Measurements from ENCODE around the gene PDIA5. TPM values are rescaled to one million over a fixed set of nuclear protein-coding genes. Genes with fewer than 3 reads are reported as not detected.
"Not testable (repeated sequence)": the region's sequence is repeated elsewhere in the genome, so short reads cannot be mapped to it uniquely, and the experiment has no call there.

PDIA5 gene
- total RNA-seq, 1 experiment from 2014 or later: 16.1 TPM

DNA sequence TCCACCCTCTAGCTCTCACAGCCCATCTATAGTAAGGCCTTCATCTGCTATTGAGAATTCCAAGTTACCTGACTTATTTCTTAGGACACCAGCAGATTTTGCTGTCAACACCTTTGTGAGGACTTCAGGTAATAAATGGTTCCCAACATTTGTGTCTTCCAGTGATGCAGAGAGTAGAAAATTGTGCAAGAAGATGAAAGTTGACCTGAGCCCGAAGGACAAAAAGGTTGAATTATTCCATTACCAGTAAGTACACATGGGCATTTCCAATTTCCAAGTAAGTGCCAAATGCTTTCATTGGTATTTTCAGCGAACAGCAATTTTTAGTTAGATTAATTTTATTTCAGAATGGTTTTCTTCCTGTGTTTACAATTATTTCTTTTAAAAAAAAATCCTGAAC, 35.4 kb downstream of the PDIA5 start:
- H3K9me3 ChIP-seq (replicated peaks): no peaks in the 10 kb centered on the region
- H3K4me3 ChIP-seq: no peak overlapping the region
- no peaks in the 10 kb centered on the region for H3K27me3 ChIP-seq
- H3K27ac ChIP-seq: no peak overlapping the region
- peaks cover 55% of the 10 kb centered on the region for H3K4me1 ChIP-seq
- DNase-seq: no peak
- H3K36me3 ChIP-seq: peaks cover 12% of the 10 kb centered on the region; the same call in 1 of the 2 replicates

DNA sequence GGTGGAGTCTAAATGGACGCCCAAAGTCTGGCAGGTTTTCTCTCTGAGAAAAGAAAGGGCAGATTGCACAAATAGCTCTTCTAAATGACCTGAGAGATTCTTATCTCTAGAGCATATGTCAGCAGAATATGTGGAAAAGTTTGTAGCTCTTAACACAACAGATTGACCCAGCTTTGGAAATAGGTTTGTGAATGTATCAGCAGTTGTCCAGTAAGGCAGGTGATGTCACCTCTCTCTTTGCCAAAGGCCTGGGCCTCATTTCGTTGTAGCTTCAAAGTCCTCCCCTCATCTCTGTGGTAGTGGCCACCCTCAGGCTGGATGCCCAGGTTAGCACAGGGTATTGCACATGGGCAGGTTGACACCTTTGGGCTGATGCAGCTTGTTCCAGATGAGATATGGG, 36.0 kb downstream of the PDIA5 start:
- DNase-seq: no peak
- H3K4me1 ChIP-seq: peaks cover 55% of the 10 kb centered on the region
- no peaks in the 10 kb centered on the region for H3K9me3 ChIP-seq (replicated peaks)
- peaks cover 18% of the 10 kb centered on the region; the same call in 1 of the 2 replicates for H3K36me3 ChIP-seq
- no peaks in the 10 kb centered on the region for H3K27me3 ChIP-seq
- no peak overlapping the region for H3K4me3 ChIP-seq
- H3K27ac ChIP-seq: peak overlapping the region; percentile 29; the same call in 1 of the 2 replicates

DNA sequence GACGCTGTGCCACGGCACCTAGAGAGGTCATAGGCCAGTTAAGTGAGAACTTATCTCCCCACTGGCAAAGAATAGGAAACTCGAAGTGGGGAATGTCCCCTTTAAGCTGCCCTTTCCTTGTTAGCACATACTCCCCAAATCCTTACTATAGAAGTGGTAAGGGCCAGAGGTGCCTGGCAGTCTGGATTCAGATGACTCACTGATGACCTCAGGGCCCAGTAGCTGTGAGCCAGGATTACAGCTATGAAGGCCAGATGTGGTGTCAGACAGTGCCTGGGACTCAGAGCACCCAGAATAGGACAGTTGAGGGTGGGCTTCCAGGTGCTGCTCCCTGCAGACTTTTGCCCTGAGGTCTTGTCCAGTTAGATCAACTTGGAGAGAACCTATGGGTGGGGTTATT, 37.7 kb downstream of the PDIA5 start:
- peak; percentile 59 to 60 for DNase-seq
- Histone ChIP-seq H3K4me1 (peaks cover 38% of the 10 kb centered on the region), H3K27me3 (no peaks in the 10 kb centered on the region), H3K36me3 (peaks cover 22% of the 10 kb centered on the region; the same call in 1 of the 2 replicates), H3K9me3 (replicated peaks) (no peaks in the 10 kb centered on the region), H3K4me3 (no peak overlapping the region), H3K27ac (peak overlapping the region; percentile 29; the same call in 1 of the 2 replicates)

- Histone ChIP-seq H3K36me3 (peaks cover 24% of the 10 kb centered on the region; the same call in 1 of the 2 replicates), H3K4me3 (no peak overlapping the region), H3K4me1 (peaks cover 32% of the 10 kb centered on the region), H3K27me3 (no peaks in the 10 kb centered on the region), H3K27ac (no peak overlapping the region), H3K9me3 (replicated peaks) (no peaks in the 10 kb centered on the region)
- DNase-seq: no peak
These were observed 38.7 kb downstream of the PDIA5 start for GRCh38 chr3:123105201-123106189.

DNA sequence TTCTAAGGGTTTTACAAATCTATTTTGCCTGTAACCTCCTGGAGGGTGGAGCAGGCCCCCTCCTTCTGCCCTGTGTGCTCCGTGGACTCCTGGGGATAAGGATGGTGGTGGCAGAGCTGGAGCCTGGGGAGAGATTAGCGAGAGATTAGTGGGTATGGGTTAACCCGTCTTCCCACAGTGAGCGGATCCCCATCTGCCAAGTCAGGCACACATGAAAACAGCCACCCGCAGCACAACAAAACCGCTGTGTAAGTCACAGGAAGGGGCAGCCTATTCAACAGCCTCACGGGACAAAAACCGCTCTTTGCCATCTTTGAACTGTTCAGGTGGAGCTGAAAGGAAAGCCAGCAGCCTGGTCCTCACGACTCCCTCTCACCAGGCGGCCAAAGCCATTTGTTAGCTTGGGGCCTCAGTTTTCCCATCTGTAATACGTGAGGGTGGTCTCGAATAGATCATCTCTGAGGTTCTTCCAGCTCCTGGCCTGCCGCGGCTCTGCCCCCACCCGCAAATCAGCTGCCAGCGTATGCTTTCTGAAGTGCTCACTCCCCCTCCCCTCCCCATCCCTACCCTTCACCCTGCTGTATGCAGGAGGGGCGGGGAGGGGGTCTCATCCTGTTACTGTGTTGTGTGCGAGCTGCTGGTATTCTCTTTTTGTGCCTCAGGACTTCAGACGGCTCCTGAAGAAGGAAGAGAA, 43.6 kb downstream of the PDIA5 start:
- H3K27me3 ChIP-seq: no peaks in the 10 kb centered on the region

DNA sequence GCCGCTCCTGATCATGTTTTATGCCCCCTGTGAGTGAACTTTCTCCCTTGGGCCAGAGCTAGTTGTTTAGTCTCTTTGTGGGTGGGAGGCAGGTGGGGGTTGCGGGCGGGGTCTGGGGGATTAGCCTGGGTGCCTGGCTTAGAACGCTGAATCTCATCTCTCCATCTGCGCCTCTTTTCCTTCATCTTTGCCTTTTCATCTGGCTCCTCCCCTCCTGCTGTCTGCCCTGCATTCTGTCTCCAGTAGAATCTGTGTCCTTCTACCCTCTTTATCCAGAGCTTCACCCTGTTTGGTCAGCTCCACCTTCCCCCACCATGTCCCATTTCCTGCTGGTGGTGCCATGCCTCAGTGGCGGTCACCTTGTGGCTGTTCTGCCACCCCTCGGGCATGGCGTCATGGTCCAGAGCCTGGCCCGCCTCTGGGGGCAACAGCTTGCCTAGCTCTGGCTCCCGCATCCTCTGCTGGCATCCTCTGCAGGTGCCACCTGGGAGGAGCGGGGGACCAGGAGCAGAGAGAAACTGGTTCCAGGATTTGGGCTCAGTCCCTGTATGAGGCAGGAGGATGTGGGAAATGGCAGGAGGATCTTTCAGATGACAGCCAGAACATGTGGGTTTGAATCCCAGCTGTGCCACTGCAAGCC, 44.3 kb downstream of the PDIA5 start:
- Histone ChIP-seq H3K36me3 (peaks cover 20% of the 10 kb centered on the region), H3K9me3 (replicated peaks) (no peaks in the 10 kb centered on the region), H3K4me3 (no peak overlapping the region), H3K27ac (no peak overlapping the region), H3K4me1 (peaks cover 6% of the 10 kb centered on the region; the same call in 1 of the 2 replicates), H3K27me3 (no peaks in the 10 kb centered on the region)
- no peak for DNase-seq

More for the DNA sequence above, 43.6 kb downstream of the PDIA5 start:
- H3K9me3 ChIP-seq (replicated peaks): no peaks in the 10 kb centered on the region
- H3K27ac ChIP-seq: no peak overlapping the region
- H3K36me3 ChIP-seq: peaks cover 19% of the 10 kb centered on the region
- DNase-seq: no peak
- peaks cover 6% of the 10 kb centered on the region; the same call in 1 of the 2 replicates for H3K4me1 ChIP-seq
- no peak overlapping the region for H3K4me3 ChIP-seq

DNA sequence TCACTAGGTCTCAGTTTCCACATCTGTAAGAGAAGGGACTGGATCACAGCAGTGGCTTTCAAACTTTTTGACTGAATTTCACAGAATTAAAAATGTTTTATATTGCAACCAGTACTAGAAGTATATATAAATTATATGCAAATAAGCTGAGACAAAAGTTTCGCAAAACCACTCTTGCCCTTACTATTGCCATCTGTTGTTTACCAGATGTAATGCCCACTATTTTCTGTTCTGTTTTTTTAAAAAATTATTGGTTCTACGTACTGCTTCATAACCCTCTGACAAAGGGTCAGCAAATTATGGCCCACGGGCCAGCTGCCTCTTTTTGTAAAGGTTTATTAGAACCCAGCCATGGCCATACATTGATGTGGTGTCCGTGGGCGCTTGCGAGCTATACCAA, 44.8 kb downstream of the PDIA5 start:
- Histone ChIP-seq H3K4me3 (no peak overlapping the region), H3K36me3 (peaks cover 20% of the 10 kb centered on the region), H3K4me1 (peaks cover 6% of the 10 kb centered on the region; the same call in 1 of the 2 replicates), H3K9me3 (replicated peaks) (no peaks in the 10 kb centered on the region), H3K27ac (no peak overlapping the region), H3K27me3 (no peaks in the 10 kb centered on the region)
- DNase-seq: no peak

GRCh38 chr3:123112232-123112631, 45.4 kb downstream of the PDIA5 start:
- no peak overlapping the region for H3K27ac ChIP-seq
- H3K9me3 ChIP-seq (replicated peaks): no peaks in the 10 kb centered on the region
- no peaks in the 10 kb centered on the region for H3K27me3 ChIP-seq
- H3K4me3 ChIP-seq: no peak overlapping the region
- no peak for DNase-seq
- H3K36me3 ChIP-seq: peaks cover 16% of the 10 kb centered on the region
- peaks cover 6% of the 10 kb centered on the region; the same call in 1 of the 2 replicates for H3K4me1 ChIP-seq

DNA sequence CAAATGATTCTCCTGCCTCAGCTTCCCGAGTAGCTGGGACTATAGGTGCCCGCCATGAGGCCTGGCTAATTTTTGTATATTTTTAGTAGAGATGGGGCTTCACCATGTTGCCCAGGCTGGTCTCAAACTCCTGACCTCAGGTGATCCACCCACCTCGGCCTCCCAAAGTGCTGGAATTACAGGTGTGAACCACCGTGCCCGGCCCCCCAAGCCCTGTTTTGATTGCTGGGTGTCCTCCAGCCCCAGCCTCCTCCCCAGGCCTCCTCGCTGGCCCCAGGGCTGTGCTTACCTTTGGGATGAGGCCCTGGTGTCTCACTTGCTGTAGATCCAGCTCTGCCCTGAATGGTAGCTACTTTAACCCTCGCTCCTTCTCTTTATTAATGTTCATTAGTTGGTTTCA, 45.8 kb downstream of the PDIA5 start:
- H3K27me3 ChIP-seq; DNase-seq; H3K9me3 ChIP-seq (replicated peaks); H3K4me1 ChIP-seq; H3K27ac ChIP-seq; H3K4me3 ChIP-seq: not testable (repeated sequence)
- peaks cover 12% of the 10 kb centered on the region for H3K36me3 ChIP-seq

DNA sequence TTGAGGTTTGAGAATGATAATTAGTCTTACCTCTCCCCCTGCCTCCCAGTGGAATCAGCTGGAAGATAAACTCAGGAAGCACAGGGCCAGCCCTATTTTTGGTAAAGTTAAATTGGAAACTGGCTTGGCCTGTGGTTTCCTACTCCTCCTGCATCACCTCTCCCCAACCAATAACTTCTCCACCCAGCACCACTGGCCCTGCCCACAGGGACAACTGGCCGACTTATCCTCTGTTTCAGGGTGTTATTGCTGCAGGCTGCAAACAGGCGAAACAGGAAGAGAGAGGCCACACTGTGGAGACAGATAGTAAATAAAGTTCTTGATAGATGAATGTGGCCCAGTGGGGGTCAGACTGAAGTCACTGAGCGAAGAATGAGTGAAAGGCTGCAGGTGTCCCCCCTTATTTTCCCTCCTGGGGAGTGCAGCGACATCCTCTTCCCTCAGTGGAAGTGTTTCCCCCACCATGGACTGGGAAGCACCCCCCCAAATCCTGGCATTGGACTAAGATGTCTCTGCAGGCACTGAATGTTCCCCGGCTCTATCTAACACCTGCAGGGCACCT, 47.1 kb downstream of the PDIA5 start:
- Histone ChIP-seq H3K27me3 (no peaks in the 10 kb centered on the region), H3K36me3 (peaks cover 8% of the 10 kb centered on the region), H3K9me3 (replicated peaks) (no peaks in the 10 kb centered on the region), H3K4me3 (no peak overlapping the region), H3K27ac (no peak overlapping the region), H3K4me1 (peaks cover 6% of the 10 kb centered on the region; the same call in 1 of the 2 replicates)
- DNase-seq: peak in 1 of 2 experiments; percentile 42

GRCh38 chr3:123116116-123116515, 49.3 kb downstream of the PDIA5 start:
- Histone ChIP-seq H3K27ac (no peak overlapping the region), H3K4me1 (peaks cover 8% of the 10 kb centered on the region; the same call in 1 of the 2 replicates), H3K9me3 (replicated peaks) (no peaks in the 10 kb centered on the region), H3K36me3 (peaks cover 9% of the 10 kb centered on the region), H3K4me3 (no peak overlapping the region), H3K27me3 (no peaks in the 10 kb centered on the region)
- DNase-seq: no peak

DNA sequence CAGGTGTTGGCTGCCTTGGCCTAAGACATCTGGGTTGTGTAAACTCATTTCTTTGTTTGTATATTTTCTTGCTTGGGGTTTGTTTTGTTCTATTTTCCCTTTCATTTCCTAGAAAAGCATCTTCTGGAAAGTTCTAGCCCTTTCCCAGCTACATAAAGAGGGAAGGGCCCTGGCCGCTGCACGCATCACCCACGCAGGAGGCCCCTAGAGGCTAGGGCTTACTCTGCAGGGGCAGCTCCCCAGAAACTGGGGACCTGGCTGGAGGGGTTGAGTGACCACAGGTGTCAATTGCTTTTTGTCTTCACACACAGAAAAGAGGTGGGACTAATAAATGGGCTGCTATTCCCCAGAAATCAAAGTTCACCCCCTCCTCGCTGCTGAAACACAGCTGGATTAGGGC, 52.6 kb downstream of the PDIA5 start:
- no peak overlapping the region for H3K4me3 ChIP-seq
- no peak overlapping the region for H3K27ac ChIP-seq
- DNase-seq: no peak
- peaks cover 17% of the 10 kb centered on the region; the same call in 1 of the 2 replicates for H3K36me3 ChIP-seq
- H3K27me3 ChIP-seq: no peaks in the 10 kb centered on the region
- H3K4me1 ChIP-seq: 0 out of 2 replicates have a peak, but pooled peaks cover 2% of the 10 kb centered on the region
- H3K9me3 ChIP-seq (replicated peaks): no peaks in the 10 kb centered on the region

GRCh38 chr3:123119802-123120201, 53.0 kb downstream of the PDIA5 start:
- no peak overlapping the region for H3K4me3 ChIP-seq
- 0 out of 2 replicates have a peak, but pooled peaks cover 2% of the 10 kb centered on the region for H3K4me1 ChIP-seq
- H3K9me3 ChIP-seq (replicated peaks): no peaks in the 10 kb centered on the region
- H3K27me3 ChIP-seq: no peaks in the 10 kb centered on the region
- DNase-seq: no peak
- H3K27ac ChIP-seq: no peak overlapping the region
- H3K36me3 ChIP-seq: peaks cover 14% of the 10 kb centered on the region; the same call in 1 of the 2 replicates

GRCh38 chr3:123120573-123120972, 53.7 kb downstream of the PDIA5 start:
- Histone ChIP-seq H3K36me3 (peaks cover 13% of the 10 kb centered on the region; the same call in 1 of the 2 replicates), H3K27ac (no peak overlapping the region), H3K4me3 (no peak overlapping the region), H3K27me3 (no peaks in the 10 kb centered on the region), H3K4me1 (peaks cover 3% of the 10 kb centered on the region; the same call in 1 of the 2 replicates), H3K9me3 (replicated peaks) (no peaks in the 10 kb centered on the region)
- DNase-seq: no peak
